ENCODE measurements around the gene EEF2. TPM values are rescaled to one million over a fixed set of nuclear protein-coding genes. Genes with fewer than 3 reads are reported as not detected.

Gene EEF2
- 1,000 to 10,000 TPM; 1,628 to 2,598 (median 1,993) TPM for total RNA-seq

GRCh38 chr19:3984908-3985642, at the start of gene EEF2:
TSS of gene EEF2 (minus strand) at chr19:3985463. CDS start at chr19:3985380, 83 bp downstream.
- H3K9me3 ChIP-seq, result no peaks in the 10 kb centered on the region
- peaks cover 30% of the 10 kb centered on the region for H3K36me3 ChIP-seq
- H3K4me3 ChIP-seq, result peak within 1 kb of the TSS; percentile 96 to 98 (median 97)
- peaks cover 17 to 32% of the 10 kb centered on the region in 2 donors for H3K4me1 ChIP-seq
- H3K27ac ChIP-seq, result peak within 1 kb of the TSS; percentile 98 to 99
- TF ChIP-seq POLR2AphosphoS5 (IDR thresholded peaks at IDR 0.05) (peak; percentile 100), POLR2A (IDR thresholded peaks at IDR 0.05) (peak; percentile 99), CTCF (IDR thresholded peaks at IDR 0.05) (no peak)
- H3K27me3 ChIP-seq, result no peaks in the 10 kb centered on the region
- intact Hi-C loops (cut with DNase I; ENCODE audit: low total_unique reads), result loop anchor here (5.0 kb wide), 1 partner anchor 77 kb away; no protein-coding TSS in a partner anchor
- peak; percentile 85 to 92 for DNase-seq (ENCODE audit: low spot score in 2 of 2)

GRCh38 chr19:4034048-4035017, 49.1 kb upstream of the EEF2 start:
- peaks cover 12% of the 10 kb centered on the region for H3K36me3 ChIP-seq
- DNase-seq (ENCODE audit: low spot score in 2 of 2), result no peak
- H3K27me3 ChIP-seq, result no peaks in the 10 kb centered on the region
- no peak for TF ChIP-seq POLR2A (IDR thresholded peaks at IDR 0.05)
- no peak for TF ChIP-seq CTCF (IDR thresholded peaks at IDR 0.05)
- TF ChIP-seq POLR2AphosphoS5 (IDR thresholded peaks at IDR 0.05), result no peak
- H3K27ac ChIP-seq, result no peak overlapping the region
- H3K4me3 ChIP-seq, result no peak overlapping the region
- H3K4me1 ChIP-seq, result no peaks in the 10 kb centered on the region
- no peaks in the 10 kb centered on the region for H3K9me3 ChIP-seq
- intact Hi-C loops (cut with DNase I; ENCODE audit: low total_unique reads), result no loop called here

DNA sequence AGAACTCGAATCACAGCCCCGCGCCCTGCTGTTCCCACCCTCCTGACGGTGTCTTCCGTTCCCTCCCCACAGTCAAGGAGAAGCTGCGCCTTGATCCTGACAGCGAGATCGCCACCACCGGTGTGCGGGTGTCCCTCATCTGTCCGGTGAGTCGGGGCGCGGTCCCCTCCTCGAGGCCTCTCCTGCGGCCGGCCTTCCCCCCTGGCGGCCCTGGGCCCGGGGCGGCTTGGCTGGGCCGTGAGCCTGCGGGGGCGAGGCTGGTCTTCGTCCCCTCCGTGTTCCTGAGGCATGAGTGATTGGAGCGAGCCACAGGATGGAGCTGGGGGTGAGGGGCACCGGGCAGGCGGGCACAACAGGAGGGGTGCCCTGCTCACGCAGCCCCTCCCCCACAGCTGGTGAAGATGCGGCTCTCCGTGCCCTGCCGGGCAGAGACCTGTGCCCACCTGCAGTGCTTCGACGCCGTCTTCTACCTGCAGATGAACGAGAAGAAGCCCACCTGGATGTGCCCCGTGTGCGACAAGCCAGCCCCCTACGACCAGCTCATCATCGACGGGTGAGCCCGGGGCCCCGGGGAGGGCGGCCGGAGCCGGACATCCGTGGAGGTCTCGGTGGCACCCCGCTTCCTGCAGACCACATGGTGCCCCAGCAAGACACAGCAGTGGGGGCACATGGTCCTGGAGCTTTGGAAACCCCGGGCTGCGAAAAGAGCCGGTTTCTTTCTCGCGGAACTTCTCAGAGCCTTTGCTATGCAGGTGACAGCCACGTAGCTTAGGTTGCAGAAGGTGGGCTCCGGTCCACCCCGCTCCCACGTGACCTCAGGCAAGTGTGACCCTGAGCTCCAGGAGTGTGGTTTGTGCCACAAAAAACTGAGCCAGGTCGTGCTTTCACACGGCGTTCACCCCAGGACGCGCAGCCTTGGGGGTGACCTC, 48.0 kb upstream of the EEF2 start:
- no peak for DNase-seq (ENCODE audit: low spot score in 2 of 2)
- Histone ChIP-seq H3K36me3 (peaks cover 12% of the 10 kb centered on the region), H3K4me1 (no peaks in the 10 kb centered on the region), H3K4me3 (no peak overlapping the region), H3K9me3 (no peaks in the 10 kb centered on the region), H3K27me3 (no peaks in the 10 kb centered on the region), H3K27ac (no peak overlapping the region)
- TF ChIP-seq POLR2AphosphoS5 (IDR thresholded peaks at IDR 0.05) (no peak), CTCF (IDR thresholded peaks at IDR 0.05) (no peak), POLR2A (IDR thresholded peaks at IDR 0.05) (no peak)
- intact Hi-C loops (cut with DNase I; ENCODE audit: low total_unique reads), result no loop called here

DNA sequence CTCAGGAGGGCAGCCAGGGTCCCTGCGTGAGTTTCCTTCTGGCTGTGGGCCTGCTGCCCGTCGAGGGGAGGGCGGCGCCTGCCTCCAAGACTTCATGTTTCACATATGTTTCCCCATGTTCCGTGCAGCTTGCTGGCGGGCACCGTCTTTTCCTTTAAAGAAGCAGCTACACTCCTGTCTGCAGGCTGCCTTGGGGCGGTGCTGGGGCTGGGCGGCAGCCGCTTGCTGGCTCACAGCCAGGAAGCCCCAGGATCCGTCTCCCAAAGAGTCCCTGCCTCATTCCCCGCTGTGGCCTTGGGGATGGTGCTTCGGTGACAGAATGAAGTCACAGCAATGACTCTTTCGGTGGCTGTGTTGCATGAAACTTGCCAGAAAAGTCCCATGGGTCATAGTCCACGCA, 47.2 kb upstream of the EEF2 start:
- H3K36me3 ChIP-seq, result peaks cover 12% of the 10 kb centered on the region
- H3K27me3 ChIP-seq, result no peaks in the 10 kb centered on the region
- no peak overlapping the region for H3K4me3 ChIP-seq
- no peaks in the 10 kb centered on the region for H3K9me3 ChIP-seq
- intact Hi-C loops (cut with DNase I; ENCODE audit: low total_unique reads), result no loop called here
- H3K27ac ChIP-seq, result no peak overlapping the region
- TF ChIP-seq CTCF (IDR thresholded peaks at IDR 0.05) (no peak), POLR2A (IDR thresholded peaks at IDR 0.05) (no peak), POLR2AphosphoS5 (IDR thresholded peaks at IDR 0.05) (no peak)
- no peaks in the 10 kb centered on the region for H3K4me1 ChIP-seq
- DNase-seq (ENCODE audit: low spot score in 2 of 2), result no peak
